ENCODE data around the gene MAPK7. TPM values are rescaled to one million over a fixed set of nuclear protein-coding genes. Genes with fewer than 3 reads are reported as not detected.
A peak's percentile ranks its signal among the peaks of the same experiment; 100 is the strongest.

MAPK7 gene
- polyA plus RNA-seq, 1 of the 3 experiments (the other 2 are of a cell fraction) = 19.1 TPM

- Histone ChIP-seq H4K20me1 (ENCODE audit: insufficient read depth) (0 out of 2 replicates have a peak, but pooled peaks cover 7% of the 10 kb centered on the region), H3K79me2 (ENCODE audit: insufficient read depth) (peaks cover 33% of the 10 kb centered on the region), H3K36me3 (replicated peaks in 1 of 2; ENCODE audit: control insufficient read depth in 1 of 2, insufficient read depth in 2 of 2, low read length in 1 of 2) (peaks cover 11 to 22% of the 10 kb centered on the region in 2 experiments), H3K4me1 (ENCODE audit: control insufficient read depth in 1 of 2, insufficient read depth in 2 of 2, low read depth in 1 of 2, low read length in 1 of 2) (peaks cover 58 to 90% of the 10 kb centered on the region in 2 experiments), H3K27ac (ENCODE audit: low read depth in 2 of 2, low read length in 1 of 2) (peak within 1 kb of the TSS; percentile 98 to 99), H3F3A (replicated peaks; ENCODE audit: insufficient read depth) (peaks cover 55% of the 10 kb centered on the region), H3K4me3 (ENCODE audit: low read depth in 2 of 2, low read length in 1 of 2) (peak within 1 kb of the TSS; percentile 55 to 69), H3K9me2 (no peaks in the 10 kb centered on the region), H2AFZ (ENCODE audit: low read depth) (peak within 1 kb of the TSS; percentile 70; the same call in 1 of the 2 replicates), H3K4me2 (peak within 1 kb of the TSS; percentile 92), H3K9ac (peak within 1 kb of the TSS; percentile 77), H3K27me3 (ENCODE audit: insufficient read depth) (no peaks in the 10 kb centered on the region), H3K9me3 (no peaks in the 10 kb centered on the region)
- POLR2A ChIA-PET = interaction anchor here (0.6 to 2.8 kb wide), 6 partner anchors 9 to 529 kb away, joined by 3 to 29 read pairs (median 9); partner anchors contain the start of genes B9D1, MAPK7 and RNF112
- CTCF ChIA-PET = interaction anchor here (0.7 to 7.2 kb wide), 6 partner anchors 16 to 140 kb away, joined by 3 to 56 read pairs (median 4); partner anchors contain the start of genes B9D1 and RNF112
- DNase-seq = peak; percentile 91
- 14% methylated on average over 16 of the region's 22 CpGs for WGBS (ENCODE audit: low lambda C conversion rate)
- TF ChIP-seq NFIC (IDR thresholded peaks at IDR 0.05; ENCODE audit: borderline replicate concordance) (peak; percentile 76), SIN3A (IDR thresholded peaks at IDR 0.05; ENCODE audit: borderline replicate concordance, low read depth, low read length) (no peak), TEAD4 (IDR thresholded peaks at IDR 0.05; ENCODE audit: borderline replicate concordance, insufficient read depth) (peak; percentile 54; the same call in 1 of the 2 replicates), TAF1 (IDR thresholded peaks at IDR 0.05; ENCODE audit: borderline replicate concordance, low read depth, low read length) (peak; percentile 10), FOSL2 (IDR thresholded peaks at IDR 0.05; ENCODE audit: borderline replicate concordance, low read depth) (peak; percentile 9; the same call in 1 of the 2 replicates), EP300 (IDR thresholded peaks at IDR 0.05; ENCODE audit: borderline replicate concordance in 1 of 2, low read depth in 1 of 2, low read length in 1 of 2) (peak; percentile 71 to 90), EZH2phosphoT487 (IDR thresholded peaks at IDR 0.05; ENCODE audit: borderline replicate concordance, low read depth) (no peak), MEF2A (IDR thresholded peaks at IDR 0.05; ENCODE audit: borderline replicate concordance, low read depth) (no peak), RFX5 (IDR thresholded peaks at IDR 0.05; ENCODE audit: low read length) (no peak), POLR2AphosphoS5 (IDR thresholded peaks at IDR 0.05; ENCODE audit: low read depth, low read length) (peak; percentile 81), PBX3 (IDR thresholded peaks at IDR 0.05) (peak; percentile 49; the same call in 1 of the 2 replicates), CTCF (IDR thresholded peaks at IDR 0.05) (no peak), RXRA (IDR thresholded peaks at IDR 0.05; ENCODE audit: borderline replicate concordance, low read depth) (0 out of 2 replicates have a peak, but pooled peaks have one; percentile 34), ELF1 (IDR thresholded peaks at IDR 0.05) (peak; percentile 62), FOXJ3 (CRISPR knock-in tag; IDR thresholded peaks at IDR 0.05) (peak; percentile 95), REST (IDR thresholded peaks at IDR 0.05; ENCODE audit: low read depth, low read length) (0 out of 2 replicates have a peak, but pooled peaks have one; percentile 8), TCF12 (IDR thresholded peaks at IDR 0.05) (peak; percentile 94), RCOR1 (IDR thresholded peaks at IDR 0.05; ENCODE audit: low read length) (peak; percentile 64; the same call in 1 of the 2 replicates), MXI1 (IDR thresholded peaks at IDR 0.05; ENCODE audit: low read depth, low read length) (peak; percentile 51; the same call in 1 of the 2 replicates), USF1 (IDR thresholded peaks at IDR 0.05; ENCODE audit: borderline replicate concordance, low read depth) (no peak), FOXM1 (IDR thresholded peaks at IDR 0.05; ENCODE audit: low read depth) (no peak; the same call in none of the 2 replicates), NRF1 (IDR thresholded peaks at IDR 0.05; ENCODE audit: low read depth, low read length) (no peak), MAX (IDR thresholded peaks at IDR 0.05; ENCODE audit: low read depth) (no peak; the same call in 1 of the 2 replicates), YY1 (IDR thresholded peaks at IDR 0.05; ENCODE audit: low read depth) (0 out of 2 replicates have a peak, but pooled peaks have one; percentile 43)
These were observed 8.9 kb downstream of the MAPK7 start, which contains the start of gene MFAP4 for GRCh38 chr17:19386974-19387920. TSS of gene MFAP4 (minus strand) at chr17:19387190. CDS start at chr17:19387155, 35 bp downstream.

Data from SK-N-SH (cell line).